Measurements from ENCODE around the gene FNTB.

The FNTB gene

GRCh38 chr14:64974563-64974962, 12.1 kb upstream of the FNTB start:
- in situ Hi-C loops (cut with MboI; ENCODE audit: low sequenced_read_pairs): no loop called here

GRCh38 chr14:64979336-64980074, 7.2 kb upstream of the FNTB start:
- in situ Hi-C loops (cut with MboI; ENCODE audit: low sequenced_read_pairs): no loop called here

GRCh38 chr14:64983439-64984310, 3.0 kb upstream of the FNTB start:
- in situ Hi-C loops (cut with MboI; ENCODE audit: low sequenced_read_pairs): no loop called here

- in situ Hi-C loops (cut with MboI; ENCODE audit: low sequenced_read_pairs): no loop called here
Observed at GRCh38 chr14:64987438-64987767, 708 bp downstream of the FNTB start.

GRCh38 chr14:64990296-64990695, 3.6 kb downstream of the FNTB start:
- in situ Hi-C loops (cut with MboI; ENCODE audit: low sequenced_read_pairs): no loop called here

- in situ Hi-C loops (cut with MboI; ENCODE audit: low sequenced_read_pairs): no loop called here
Observed at GRCh38 chr14:64990939-64991338, 4.2 kb downstream of the FNTB start.

GRCh38 chr14:64992328-64992885, 5.7 kb downstream of the FNTB start:
- in situ Hi-C loops (cut with MboI; ENCODE audit: low sequenced_read_pairs): no loop called here

- in situ Hi-C loops (cut with MboI; ENCODE audit: low sequenced_read_pairs): no loop called here
Observed at GRCh38 chr14:64993266-64993930, 6.7 kb downstream of the FNTB start.

GRCh38 chr14:64994540-64994939, 7.8 kb downstream of the FNTB start:
- in situ Hi-C loops (cut with MboI; ENCODE audit: low sequenced_read_pairs): no loop called here

GRCh38 chr14:64995291-64995690, 8.6 kb downstream of the FNTB start:
- in situ Hi-C loops (cut with MboI; ENCODE audit: low sequenced_read_pairs): no loop called here

GRCh38 chr14:64997108-64997794, 10.6 kb downstream of the FNTB start:
- in situ Hi-C loops (cut with MboI; ENCODE audit: low sequenced_read_pairs): no loop called here

GRCh38 chr14:64998455-64998931, 11.8 kb downstream of the FNTB start:
- in situ Hi-C loops (cut with MboI; ENCODE audit: low sequenced_read_pairs): no loop called here

- in situ Hi-C loops (cut with MboI; ENCODE audit: low sequenced_read_pairs): no loop called here
Observed at GRCh38 chr14:65000898-65001591, 14.3 kb downstream of the FNTB start.

- in situ Hi-C loops (cut with MboI; ENCODE audit: low sequenced_read_pairs): no loop called here
Observed at GRCh38 chr14:65001723-65002122, 15.0 kb downstream of the FNTB start.

GRCh38 chr14:65002586-65003210, 16.0 kb downstream of the FNTB start:
- in situ Hi-C loops (cut with MboI; ENCODE audit: low sequenced_read_pairs): no loop called here

- in situ Hi-C loops (cut with MboI; ENCODE audit: low sequenced_read_pairs): no loop called here
Observed at GRCh38 chr14:65003394-65003793, 16.7 kb downstream of the FNTB start.

GRCh38 chr14:65006261-65006721, 19.6 kb downstream of the FNTB start:
- in situ Hi-C loops (cut with MboI; ENCODE audit: low sequenced_read_pairs): no loop called here

GRCh38 chr14:65007202-65007601, 20.5 kb downstream of the FNTB start:
- in situ Hi-C loops (cut with MboI; ENCODE audit: low sequenced_read_pairs): no loop called here

GRCh38 chr14:65010211-65010931, 23.7 kb downstream of the FNTB start:
- in situ Hi-C loops (cut with MboI; ENCODE audit: low sequenced_read_pairs): no loop called here

Data from HL-60/S4 treated with retinoic acid at 250 ng/mL for 4 days and 3 days (cell line).